Subcutaneous abdominal adipose tissue (tissue), 5 donors: Measurements from ENCODE around the gene ARHGAP15.

ENCODE experiments used
- H3K27ac ChIP-seq: one replicate; pipeline ENCODE4 v1.7.0; 2013; ENCODE audit warnings: low read depth, mild to moderate bottlenecking, inconsistent platforms, low read length, moderate library complexity
- H3K27me3 ChIP-seq, 5 donors: one replicate each; pipeline ENCODE4 v1.7.0; 2013; ENCODE audit warnings: low read length in 5 of 5, inconsistent platforms in 1 of 5; ENCODE audit not compliant: control insufficient read depth in 5 of 5, insufficient read depth in 4 of 5
- H3K36me3 ChIP-seq, 5 donors: one replicate each; pipeline ENCODE4 v1.7.0; 2013; ENCODE audit warnings: low read length in 5 of 5; ENCODE audit not compliant: control insufficient read depth in 5 of 5, insufficient read depth in 5 of 5
- H3K4me1 ChIP-seq, 5 donors: one replicate each; pipeline ENCODE4 v1.7.0; 2013; ENCODE audit warnings: low read length in 5 of 5, mild to moderate bottlenecking in 3 of 5, moderate library complexity in 1 of 5; ENCODE audit not compliant: control insufficient read depth in 5 of 5, insufficient read depth in 5 of 5
- H3K4me3 ChIP-seq, 5 donors: one replicate each; pipeline ENCODE4 v1.7.0; 2013; ENCODE audit warnings: low read length in 5 of 5, low read depth in 1 of 5
- H3K9ac ChIP-seq, 5 donors: one replicate each; pipeline ENCODE4 v1.7.0; 2013; ENCODE audit warnings: low read length in 5 of 5, mild to moderate bottlenecking in 4 of 5, moderate library complexity in 3 of 5
- H3K9me3 ChIP-seq, 5 donors: one replicate each; pipeline ENCODE4 v1.7.0; 2013; ENCODE audit warnings: low read length in 5 of 5; ENCODE audit not compliant: control insufficient read depth in 5 of 5
- donor health status: healthy.
- donor health status: healthy.
- donor health status: healthy.
- donor health status: healthy.
- donor health status: healthy.

Gene ARHGAP15

DNA sequence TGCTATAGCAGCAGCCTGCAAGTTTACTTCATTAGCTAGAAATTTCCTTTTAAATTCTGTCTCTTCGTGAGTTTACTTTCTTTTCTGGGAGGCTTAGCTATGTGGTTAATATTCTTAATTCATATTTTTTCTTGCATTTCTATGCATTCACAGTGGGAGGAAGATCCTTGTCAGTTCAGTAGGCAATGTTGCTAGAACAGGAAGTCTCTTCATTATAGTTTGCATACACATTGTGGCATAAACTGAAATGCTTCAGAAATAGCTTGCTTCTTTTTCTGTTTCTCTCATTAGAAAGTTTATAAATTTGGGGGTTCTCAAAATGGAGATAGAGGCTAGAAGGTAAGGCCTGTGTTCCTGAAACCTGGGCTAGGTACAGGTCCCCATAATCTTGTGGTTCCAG is 8.1 kb upstream of the ARHGAP15 start:
- no peaks in the 10 kb centered on the region for H3K27me3 ChIP-seq
- H3K4me1 ChIP-seq: no peaks in the 10 kb centered on the region
- H3K9me3 ChIP-seq: no peaks in the 10 kb centered on the region
- H3K36me3 ChIP-seq: no peaks in the 10 kb centered on the region
- H3K27ac ChIP-seq: no peak overlapping the region
- H3K9ac ChIP-seq: no peak overlapping the region
- H3K4me3 ChIP-seq: no peak overlapping the region

DNA sequence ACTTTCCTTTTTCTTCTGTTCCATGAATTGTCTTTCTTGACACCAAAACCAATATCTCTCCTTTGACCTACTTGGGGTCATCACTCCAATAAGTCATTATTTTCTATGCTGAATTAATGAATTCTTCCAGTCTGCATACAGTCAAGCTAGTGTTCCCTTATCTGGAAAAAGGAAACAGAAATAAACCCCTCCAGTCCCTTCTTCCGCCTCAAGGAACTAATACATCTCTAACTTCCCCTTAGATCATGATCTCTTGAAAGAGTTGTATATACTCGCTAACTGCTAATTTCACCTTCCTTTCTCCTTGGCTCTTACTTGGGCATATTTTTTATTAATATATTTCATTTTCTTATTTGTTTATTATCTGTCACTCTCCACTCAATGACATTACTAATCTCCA is 7.3 kb upstream of the ARHGAP15 start:
- Histone ChIP-seq H3K27ac (no peak overlapping the region), H3K9ac (no peak overlapping the region), H3K36me3 (no peaks in the 10 kb centered on the region), H3K9me3 (no peaks in the 10 kb centered on the region), H3K4me3 (no peak overlapping the region), H3K27me3 (no peaks in the 10 kb centered on the region), H3K4me1 (no peaks in the 10 kb centered on the region)

DNA sequence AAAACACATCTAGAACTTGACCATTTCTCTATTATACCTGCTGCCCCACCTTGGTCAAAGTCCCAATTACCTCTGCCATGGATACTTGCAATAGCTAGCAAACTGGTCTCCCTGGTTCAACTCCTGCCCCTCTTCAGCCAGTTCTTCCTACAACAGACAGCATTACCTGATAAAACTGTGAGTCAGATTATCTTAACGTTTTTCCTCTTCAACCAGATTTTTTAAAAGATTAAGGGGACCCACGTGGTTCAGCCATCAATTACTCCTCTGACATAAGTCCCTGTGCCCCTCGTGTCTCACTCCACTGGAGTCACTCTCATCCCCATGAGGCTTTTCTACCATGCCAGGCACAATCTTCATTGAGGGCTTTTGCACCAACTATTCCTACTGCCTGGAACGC is 5.3 kb upstream of the ARHGAP15 start:
- Histone ChIP-seq H3K4me1 (no peaks in the 10 kb centered on the region), H3K27ac (no peak overlapping the region), H3K27me3 (no peaks in the 10 kb centered on the region), H3K9me3 (no peaks in the 10 kb centered on the region), H3K9ac (no peak overlapping the region), H3K36me3 (no peaks in the 10 kb centered on the region), H3K4me3 (no peak overlapping the region)

DNA sequence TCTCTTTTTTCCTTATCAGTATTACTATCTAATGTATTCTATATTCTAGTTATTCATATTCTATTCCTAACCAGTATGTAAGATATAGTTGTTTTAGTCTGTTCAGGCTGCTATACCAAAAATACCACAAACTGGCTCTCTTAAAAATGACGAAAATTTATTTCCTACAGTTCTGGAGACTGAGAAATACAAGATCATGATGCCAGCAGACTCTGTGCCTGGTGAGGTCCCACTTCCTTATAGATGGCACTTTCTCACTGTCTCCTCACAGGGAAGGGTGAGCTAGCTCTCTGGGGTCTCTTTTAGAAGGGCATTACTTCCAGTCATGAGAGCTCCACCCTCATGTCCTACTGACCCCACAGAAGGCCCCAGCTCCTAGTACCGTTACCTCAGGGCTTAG is 4.8 kb upstream of the ARHGAP15 start:
- Histone ChIP-seq H3K9ac (no peak overlapping the region), H3K27me3 (no peaks in the 10 kb centered on the region), H3K4me1 (no peaks in the 10 kb centered on the region), H3K4me3 (no peak overlapping the region), H3K36me3 (no peaks in the 10 kb centered on the region), H3K27ac (no peak overlapping the region), H3K9me3 (no peaks in the 10 kb centered on the region)

DNA sequence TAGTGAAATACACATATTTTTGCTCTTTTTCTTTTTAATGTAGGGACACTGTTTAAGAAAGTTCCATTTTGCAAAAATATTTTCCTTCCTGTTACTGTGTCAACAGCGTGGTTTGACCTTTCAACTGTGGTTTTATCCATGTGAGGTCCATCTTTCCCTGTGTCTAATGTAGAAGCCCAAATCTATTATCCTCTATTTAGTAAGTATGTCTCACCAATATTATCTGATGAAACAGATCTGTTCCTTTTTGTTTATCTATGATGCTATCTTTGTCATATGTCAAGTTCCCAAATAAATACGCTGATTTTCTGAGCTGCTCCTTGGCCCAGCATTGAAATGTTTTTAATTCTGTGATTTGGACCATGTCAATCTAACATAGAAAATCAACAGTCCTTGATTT is 3.5 kb upstream of the ARHGAP15 start:
- Histone ChIP-seq H3K36me3 (no peaks in the 10 kb centered on the region), H3K4me1 (no peaks in the 10 kb centered on the region), H3K9me3 (no peaks in the 10 kb centered on the region), H3K9ac (no peak overlapping the region), H3K27me3 (no peaks in the 10 kb centered on the region), H3K27ac (no peak overlapping the region), H3K4me3 (no peak overlapping the region)

DNA sequence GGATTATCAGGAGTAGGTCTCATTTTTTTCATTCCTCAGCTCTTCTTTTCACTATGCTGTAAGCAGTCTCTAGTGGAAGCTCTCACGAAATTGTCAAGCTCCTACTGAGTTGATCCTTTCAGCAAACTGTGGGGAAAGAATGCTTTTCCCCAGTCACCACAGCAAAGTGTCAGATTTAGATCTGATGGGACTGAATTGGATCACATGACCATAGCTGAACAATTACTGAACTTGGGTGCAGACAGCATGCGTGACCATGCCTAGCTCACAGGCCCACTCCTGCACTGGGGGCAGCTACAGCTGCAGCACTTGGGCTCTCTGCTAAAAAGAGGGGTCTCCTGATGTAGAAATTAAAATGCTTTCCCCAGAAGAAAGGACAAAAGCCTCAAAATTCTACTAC is 3.1 kb downstream of the ARHGAP15 start:
- peaks cover 0 to 3% (median 0%) of the 10 kb centered on the region in 5 donors for H3K4me1 ChIP-seq
- H3K4me3 ChIP-seq: no peak overlapping the region
- no peaks in the 10 kb centered on the region for H3K27me3 ChIP-seq
- H3K27ac ChIP-seq: no peak overlapping the region
- H3K36me3 ChIP-seq: no peaks in the 10 kb centered on the region
- no peaks in the 10 kb centered on the region for H3K9me3 ChIP-seq
- H3K9ac ChIP-seq: no peak overlapping the region

DNA sequence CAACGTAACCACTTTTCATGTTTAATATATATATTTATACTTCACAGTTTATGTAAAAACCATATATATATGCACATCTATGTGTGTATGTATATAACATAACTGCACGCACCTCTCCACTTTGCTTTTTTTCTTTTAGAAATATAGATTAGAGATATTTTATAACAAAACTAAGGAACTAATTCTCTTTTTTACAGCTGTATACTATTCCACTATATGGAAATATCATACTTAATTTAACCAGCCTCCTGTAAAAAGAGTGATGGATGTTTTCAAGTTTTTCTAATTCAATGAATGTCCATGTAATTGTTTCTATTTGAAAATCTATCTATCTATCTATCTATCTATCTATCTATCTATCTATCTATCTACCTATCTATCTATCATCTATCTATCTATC is 4.6 kb downstream of the ARHGAP15 start:
- Histone ChIP-seq H3K36me3 (no peaks in the 10 kb centered on the region), H3K4me1 (peaks cover 0 to 3% (median 0%) of the 10 kb centered on the region in 5 donors), H3K27me3 (no peaks in the 10 kb centered on the region), H3K27ac (no peak overlapping the region), H3K9ac (no peak overlapping the region), H3K9me3 (no peaks in the 10 kb centered on the region), H3K4me3 (no peak overlapping the region)

DNA sequence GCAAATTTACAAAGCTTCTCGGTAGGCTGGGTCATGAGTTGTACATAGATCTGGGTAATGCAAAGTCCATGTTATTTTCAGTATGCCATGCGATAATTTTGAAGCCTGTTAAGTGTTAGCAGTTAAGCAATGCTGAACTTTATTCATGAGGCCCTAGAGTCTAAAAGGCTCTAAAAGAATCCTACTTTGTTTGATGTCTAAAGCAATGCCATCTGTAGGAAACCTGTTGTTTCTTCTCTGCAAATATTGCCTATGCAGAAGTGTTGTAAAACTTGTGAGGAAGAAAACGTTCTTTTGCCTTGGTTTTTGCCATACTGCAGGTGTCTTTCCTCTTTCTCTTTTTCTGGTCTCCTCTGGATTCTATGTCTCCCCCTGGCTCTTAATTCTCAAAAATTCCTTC is 9.1 kb downstream of the ARHGAP15 start:
- Histone ChIP-seq H3K27ac (no peak overlapping the region), H3K9me3 (no peaks in the 10 kb centered on the region), H3K4me1 (peaks cover 0 to 8% (median 0%) of the 10 kb centered on the region in 5 donors), H3K9ac (no peak overlapping the region), H3K36me3 (no peaks in the 10 kb centered on the region), H3K4me3 (no peak overlapping the region), H3K27me3 (peaks cover 0 to 4% (median 0%) of the 10 kb centered on the region in 5 donors)

DNA sequence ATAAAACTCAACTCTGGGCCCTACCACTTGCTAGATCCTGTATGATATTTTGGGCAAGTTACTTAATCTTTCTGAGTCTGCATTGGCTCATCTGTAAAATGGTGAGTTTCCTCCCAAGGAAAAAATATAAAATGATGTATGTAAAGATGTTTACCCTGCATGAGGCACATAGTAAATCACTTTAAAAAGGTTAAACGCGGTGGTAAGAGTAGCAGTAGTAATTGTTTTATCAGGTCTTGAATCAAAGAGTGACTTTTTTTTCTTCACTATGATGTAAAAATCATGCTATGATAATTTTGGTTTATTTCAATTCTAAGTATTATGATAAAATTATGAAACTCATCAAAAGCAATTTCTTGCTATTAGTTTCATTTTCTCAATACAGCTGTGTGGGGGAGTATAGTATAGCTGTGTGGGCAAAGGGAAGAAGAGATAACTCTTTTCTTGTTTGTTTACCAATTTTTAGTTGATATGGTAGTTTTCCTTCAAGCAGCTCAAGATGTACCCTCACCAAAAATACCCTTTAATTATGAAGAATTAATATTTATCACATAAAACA is 10.7 kb downstream of the ARHGAP15 start:
- peaks cover 0 to 8% (median 0%) of the 10 kb centered on the region in 5 donors for H3K4me1 ChIP-seq
- no peak overlapping the region for H3K4me3 ChIP-seq
- no peak overlapping the region for H3K27ac ChIP-seq
- peaks cover 0 to 4% (median 0%) of the 10 kb centered on the region in 5 donors for H3K27me3 ChIP-seq
- no peaks in the 10 kb centered on the region for H3K9me3 ChIP-seq
- H3K9ac ChIP-seq: no peak overlapping the region
- no peaks in the 10 kb centered on the region for H3K36me3 ChIP-seq

DNA sequence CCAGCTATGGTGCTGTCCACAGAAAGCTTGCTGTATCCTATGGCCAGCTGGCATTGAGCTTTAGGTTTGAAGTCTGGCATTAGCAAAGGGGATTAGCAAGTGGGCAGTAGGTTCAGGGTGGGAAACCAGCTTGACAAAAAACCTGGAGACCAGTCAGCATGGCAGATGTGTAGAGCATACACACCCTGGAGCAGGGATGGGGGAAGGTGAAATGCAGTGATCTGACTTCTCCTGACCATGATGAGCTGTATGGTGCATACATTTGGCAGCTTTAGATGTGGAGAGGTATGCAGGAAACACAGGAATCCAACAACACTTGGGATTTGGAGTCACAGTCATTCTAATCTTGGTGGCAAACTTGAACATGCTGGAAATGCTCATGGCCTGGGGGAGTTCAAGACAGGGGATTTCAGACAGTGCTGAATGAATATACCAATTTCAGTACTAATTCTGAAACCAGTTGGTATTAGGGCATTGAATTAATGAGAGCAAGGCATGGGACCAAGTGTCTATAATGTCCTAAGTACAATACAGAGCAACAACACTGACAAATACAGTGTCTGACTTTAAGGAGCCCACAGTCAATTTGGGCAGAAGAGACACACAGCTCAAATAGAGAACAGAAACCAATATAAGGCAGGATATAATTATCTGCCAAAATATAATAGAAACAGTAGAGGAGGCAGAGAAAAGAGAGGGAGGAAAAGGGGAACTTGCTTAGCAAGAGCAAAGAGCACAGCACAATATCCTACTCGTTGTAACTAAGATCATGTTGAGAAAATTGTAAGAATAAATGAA is 11.8 kb downstream of the ARHGAP15 start:
- Histone ChIP-seq H3K36me3 (no peaks in the 10 kb centered on the region), H3K4me3 (no peak overlapping the region), H3K9ac (no peak overlapping the region), H3K4me1 (peaks cover 0 to 8% (median 0%) of the 10 kb centered on the region in 5 donors), H3K27ac (no peak overlapping the region), H3K9me3 (no peaks in the 10 kb centered on the region), H3K27me3 (peaks cover 0 to 4% (median 0%) of the 10 kb centered on the region in 5 donors)
